Measurements from ENCODE around the gene GABARAP. TPM values are rescaled to one million over a fixed set of nuclear protein-coding genes. Genes with fewer than 3 reads are reported as not detected.

Gene GABARAP
- total and polyA plus RNA-seq, 2 of the 13 experiments (the other 11 are each of a cell fraction or from before 2014, with no cell fraction given) = 161 to 310 TPM

- no peak for TF ChIP-seq CERS6 (CRISPR knock-in tag; IDR thresholded peaks at IDR 0.05)
- peak; percentile 61 for TF ChIP-seq HCFC1 (IDR thresholded peaks at IDR 0.05; ENCODE audit: low read depth, low read length)
- no peak for TF ChIP-seq ZNF549 (CRISPR knock-in tag; IDR thresholded peaks at IDR 0.05)
- TF ChIP-seq ZNF644 (CRISPR knock-in tag; IDR thresholded peaks at IDR 0.05; ENCODE audit: low read depth) = no peak; the same call in 1 of the 2 replicates
- peak; percentile 81 for TF ChIP-seq ZNF543 (CRISPR knock-in tag; IDR thresholded peaks at IDR 0.05)
- TF ChIP-seq SMARCE1 (IDR thresholded peaks at IDR 0.05; ENCODE audit: borderline replicate concordance) = no peak
- no peak; the same call in 1 of the 2 replicates for TF ChIP-seq ZMYM2 (CRISPR knock-in tag; IDR thresholded peaks at IDR 0.05)
- TF ChIP-seq ZBTB14 (CRISPR knock-in tag; IDR thresholded peaks at IDR 0.05) = no peak; the same call in 1 of the 2 replicates
- TF ChIP-seq ZNF572 (CRISPR knock-in tag; IDR thresholded peaks at IDR 0.05) = 0 out of 2 replicates have a peak, but pooled peaks have one; percentile 81
- no peak for TF ChIP-seq CEBPZ (IDR thresholded peaks at IDR 0.05; ENCODE audit: low read length)
- TF ChIP-seq ZMYM4 (CRISPR knock-in tag; IDR thresholded peaks at IDR 0.05) = peak; percentile 60; the same call in 1 of the 2 replicates
- peak; percentile 89 for TF ChIP-seq ZFP90 (CRISPR knock-in tag; IDR thresholded peaks at IDR 0.05; ENCODE audit: borderline replicate concordance)
- no peak for TF ChIP-seq ZC3H4 (CRISPR knock-in tag; IDR thresholded peaks at IDR 0.05; ENCODE audit: borderline replicate concordance)
- TF ChIP-seq ATF5 (CRISPR knock-in tag; IDR thresholded peaks at IDR 0.05; ENCODE audit: low read depth) = peak; percentile 31; the same call in 1 of the 2 replicates
- TF ChIP-seq THAP11 (CRISPR knock-in tag; IDR thresholded peaks at IDR 0.05) = peak; percentile 84
- no peak for TF ChIP-seq SMARCC2 (IDR thresholded peaks at IDR 0.05)
- no peak for TF ChIP-seq ISL2 (CRISPR knock-in tag; IDR thresholded peaks at IDR 0.05)
- 0 out of 2 replicates have a peak, but pooled peaks have one; percentile 1 for TF ChIP-seq FOXK1 (CRISPR knock-in tag; IDR thresholded peaks at IDR 0.05; ENCODE audit: borderline replicate concordance, low read depth)
- TF ChIP-seq ZKSCAN1 (IDR thresholded peaks at IDR 0.05; ENCODE audit: low read length) = 0 out of 2 replicates have a peak, but pooled peaks have one; percentile 26
Measured at GRCh38 chr17:7252176-7253043, 10.2 kb upstream of the GABARAP start, which contains the start of gene ELP5 (continued).
